Activated effector memory CD4-positive, alpha-beta T cell treated with anti-CD3 and anti-CD28 coated beads, Interleukin-2, amount 50 U/mL, for 16 hours (primary cell): Measurements from ENCODE around the gene INO80D.
"Not testable (repeated sequence)": the region's sequence is repeated elsewhere in the genome, so short reads cannot be mapped to it uniquely, and the experiment has no call there.

Experiments used
- DNase-seq: peaks from one replicate; pipeline ENCODE4 v3.0.0-alpha.2; 2020

The INO80D gene

DNA sequence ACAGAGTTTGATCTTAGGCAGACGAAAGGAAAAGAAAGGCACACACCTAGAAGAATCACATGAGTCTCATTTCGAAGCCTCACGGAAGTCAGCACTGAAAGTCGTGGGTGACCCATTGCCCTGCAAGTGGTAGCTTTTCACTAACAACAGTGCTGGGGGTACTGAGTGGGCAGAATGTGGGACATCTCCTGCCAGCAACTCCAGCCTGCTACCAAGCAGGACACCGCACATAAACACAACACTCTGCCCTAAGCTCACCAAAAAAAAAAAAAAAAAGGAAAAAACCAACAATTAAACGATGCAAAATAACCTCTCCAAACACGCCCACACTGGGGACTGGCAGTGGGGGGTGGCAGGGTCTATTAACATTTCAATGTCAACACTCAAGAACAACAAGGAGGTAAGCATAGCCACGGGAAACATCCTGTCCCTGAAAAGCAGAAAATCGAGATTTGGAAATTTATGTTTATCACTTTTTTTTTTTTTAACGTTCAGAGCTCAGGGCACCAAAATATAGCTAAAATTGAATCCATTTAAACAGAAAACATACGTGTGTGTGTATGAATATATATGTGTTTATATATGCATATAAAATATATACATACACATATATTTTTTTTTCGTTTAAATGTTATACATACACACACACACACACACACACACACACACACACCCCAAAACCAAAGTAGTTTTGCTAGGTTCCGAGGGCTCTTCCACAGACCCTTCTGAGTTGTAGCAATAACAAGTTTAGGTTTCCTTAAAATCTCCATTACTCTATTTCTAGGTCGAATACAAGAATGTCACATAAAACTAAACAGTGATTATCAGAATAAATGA, 2.2 kb downstream of the INO80D start:
- peak; percentile 73 for DNase-seq

DNA sequence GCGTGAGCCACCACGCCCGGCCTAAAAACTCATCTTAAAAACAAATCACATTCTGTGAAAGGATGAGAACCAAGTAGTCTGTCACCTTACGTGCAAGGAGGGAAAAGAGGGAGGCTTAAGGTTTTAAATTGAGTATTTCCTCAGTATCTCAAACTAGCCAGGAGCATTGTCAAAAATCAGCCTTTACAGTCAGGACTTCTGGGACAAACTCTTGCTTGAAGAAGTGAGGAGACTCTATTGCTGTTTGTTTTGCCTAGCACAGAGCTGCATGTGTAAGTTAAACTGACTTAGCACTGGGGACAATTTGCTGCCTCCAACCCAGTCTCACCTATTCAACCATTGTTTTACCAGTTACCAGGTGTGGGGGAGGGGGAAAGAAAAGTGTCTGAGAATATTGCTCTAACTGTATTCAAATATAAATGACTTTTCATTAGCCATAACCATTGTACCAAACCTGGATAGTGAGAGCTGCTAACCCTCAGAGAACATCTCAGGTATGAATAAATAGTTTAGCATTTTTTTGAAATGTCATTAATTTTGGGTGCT, 3.6 kb downstream of the INO80D start:
- DNase-seq, result no peak

GRCh38 chr2:206080927-206081326, 5.0 kb downstream of the INO80D start:
- no peak for DNase-seq

GRCh38 chr2:206079699-206080465, 6.1 kb downstream of the INO80D start:
- no peak for DNase-seq

- not testable (repeated sequence) for DNase-seq
Measured at GRCh38 chr2:206077879-206078278, 8.1 kb downstream of the INO80D start.

GRCh38 chr2:206075113-206075512, 10.9 kb downstream of the INO80D start:
- no peak for DNase-seq

DNA sequence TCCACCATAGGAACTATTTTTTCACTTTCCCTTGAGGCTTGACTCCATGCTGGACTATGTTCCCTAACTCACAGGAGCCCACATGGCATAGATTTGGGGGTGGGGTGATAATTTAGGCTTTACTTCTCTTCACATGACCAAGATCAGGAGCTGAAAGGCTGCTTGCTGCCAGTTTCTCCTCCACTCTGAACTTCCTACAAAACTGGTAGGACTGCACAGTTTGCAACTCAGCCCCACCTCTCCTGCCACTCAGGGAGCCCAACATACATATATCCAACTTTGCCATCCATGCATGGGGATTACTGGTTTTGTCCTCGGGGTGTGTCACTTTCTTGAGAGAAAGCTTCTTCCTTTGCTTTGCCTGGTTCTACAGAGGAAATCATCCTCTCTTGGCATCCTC, 14.2 kb downstream of the INO80D start:
- no peak for DNase-seq

DNA sequence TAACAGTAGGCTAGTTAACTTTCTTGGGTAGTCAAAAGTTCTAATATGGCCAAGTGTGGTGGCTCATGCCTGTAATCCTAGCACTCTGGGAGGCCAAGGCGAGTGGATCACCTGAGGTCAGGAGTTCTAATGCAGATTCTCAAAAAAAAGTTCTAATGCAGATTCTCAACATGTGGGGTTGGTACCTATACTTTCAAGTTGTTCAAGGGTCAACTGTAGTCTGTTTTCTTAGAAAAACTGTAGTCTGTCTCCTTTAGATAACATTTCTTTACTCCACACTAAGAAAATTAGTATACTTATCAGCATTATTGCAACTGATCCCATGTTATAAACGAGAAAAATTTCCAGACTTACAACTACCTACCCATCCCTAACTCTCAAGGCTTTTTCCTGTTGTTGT, 16.6 kb downstream of the INO80D start:
- DNase-seq, result no peak

DNA sequence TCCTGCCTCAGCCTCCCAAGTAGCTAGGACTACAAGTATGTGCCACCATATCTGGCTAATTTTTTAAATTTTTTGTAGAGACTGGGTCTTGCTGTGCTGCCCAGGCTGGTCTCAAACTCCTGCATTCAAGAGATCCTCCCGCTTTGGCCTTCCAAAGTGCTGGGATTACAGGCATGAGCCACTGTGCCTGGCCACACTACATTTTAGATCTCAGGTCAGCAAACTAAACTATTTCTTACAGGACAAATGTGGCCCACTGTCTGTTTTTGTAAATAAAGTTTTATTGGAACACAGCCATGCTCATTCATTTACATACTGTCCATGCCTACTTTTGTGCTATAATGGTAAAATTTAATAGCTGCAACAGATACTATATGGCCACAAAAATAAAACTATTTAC, 17.8 kb downstream of the INO80D start:
- DNase-seq, result no peak

DNA sequence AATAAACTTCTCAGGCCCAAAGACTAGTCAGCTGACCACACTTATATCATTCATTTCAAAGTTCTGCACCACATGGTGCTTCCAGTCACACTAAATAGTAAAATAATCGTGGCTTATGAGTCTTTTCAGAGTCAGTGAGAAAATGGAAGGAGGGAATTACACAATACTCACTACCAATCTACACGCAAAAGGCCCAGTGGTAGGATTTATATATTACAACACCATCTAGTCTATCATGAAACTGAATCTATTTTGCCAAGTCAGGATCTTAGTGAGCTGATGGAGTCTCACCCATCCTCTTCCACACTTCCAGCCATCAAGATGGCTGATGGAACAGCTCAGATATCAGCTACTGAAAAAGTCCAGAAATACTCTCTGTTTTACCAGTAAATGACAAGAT, 21.9 kb downstream of the INO80D start:
- DNase-seq, result no peak

- no peak for DNase-seq
Measured at GRCh38 chr2:206063635-206064034, 22.3 kb downstream of the INO80D start.

GRCh38 chr2:206062724-206063123, 23.2 kb downstream of the INO80D start:
- no peak for DNase-seq

GRCh38 chr2:206056286-206056685, 29.7 kb downstream of the INO80D start:
- no peak for DNase-seq

- no peak for DNase-seq
Measured at GRCh38 chr2:206054952-206055351, 31.0 kb downstream of the INO80D start.

GRCh38 chr2:206051912-206052311, 34.1 kb downstream of the INO80D start:
- no peak for DNase-seq

DNA sequence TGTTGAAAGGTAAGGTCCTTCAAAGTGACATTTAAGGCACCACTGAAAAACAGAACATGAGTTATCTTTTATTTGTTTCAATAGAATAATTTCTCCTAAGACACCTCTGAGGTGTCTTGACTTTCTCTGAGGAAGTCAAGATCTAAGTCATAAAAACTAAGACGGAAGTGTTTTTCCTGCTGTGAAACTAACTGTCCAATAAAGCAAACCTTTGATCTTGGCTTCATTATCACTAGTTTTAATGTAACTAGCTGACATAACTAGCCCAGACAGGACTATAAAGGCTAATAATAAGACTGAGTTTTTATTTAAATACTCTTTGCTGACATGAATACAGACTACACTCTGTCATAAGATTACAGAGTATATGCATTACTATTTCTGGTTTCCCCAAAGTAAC, 36.6 kb downstream of the INO80D start:
- no peak for DNase-seq

- DNase-seq, result no peak
Measured at GRCh38 chr2:206045251-206045650, 40.7 kb downstream of the INO80D start.

DNA sequence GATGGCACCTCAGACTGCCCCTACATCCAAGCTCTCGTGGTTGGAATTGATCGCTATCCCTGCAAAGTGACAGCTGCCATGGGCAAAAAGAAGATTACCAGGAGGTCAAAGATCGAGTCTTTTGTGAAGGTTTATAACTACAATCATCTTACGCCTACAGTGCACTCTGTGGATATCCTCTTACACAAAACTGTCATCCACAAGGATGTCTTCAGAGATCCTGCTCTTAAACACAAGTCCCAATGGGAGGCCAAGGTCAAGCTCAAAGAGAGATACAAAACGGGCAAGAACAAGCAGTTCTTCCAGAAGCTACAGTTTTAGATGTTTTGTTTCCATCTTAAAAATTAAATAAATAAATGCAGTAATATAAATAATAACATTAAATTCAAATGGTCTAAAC, 45.4 kb downstream of the INO80D start:
- no peak for DNase-seq

- DNase-seq, result not testable (repeated sequence)
Measured at GRCh38 chr2:206035393-206035792, 50.6 kb downstream of the INO80D start.

DNA sequence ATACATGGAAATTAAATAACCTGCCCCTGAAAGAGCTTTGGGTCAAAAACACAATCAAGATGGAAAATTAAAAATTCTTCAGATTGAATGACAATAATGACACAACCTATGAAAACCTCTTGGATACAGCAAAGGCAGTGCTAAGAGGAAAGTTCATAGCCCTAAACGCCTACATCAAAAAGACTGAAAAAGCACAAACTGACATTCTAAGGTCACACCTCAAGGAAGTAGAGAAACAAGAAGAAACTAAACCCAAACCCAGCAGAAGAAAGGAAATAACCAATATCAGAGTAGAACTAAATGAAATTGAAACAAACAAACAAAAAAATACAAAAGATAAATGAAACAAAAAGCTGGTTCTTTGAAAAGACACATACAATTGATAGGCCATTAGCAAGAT, 52.5 kb downstream of the INO80D start:
- DNase-seq, result not testable (repeated sequence)

DNA sequence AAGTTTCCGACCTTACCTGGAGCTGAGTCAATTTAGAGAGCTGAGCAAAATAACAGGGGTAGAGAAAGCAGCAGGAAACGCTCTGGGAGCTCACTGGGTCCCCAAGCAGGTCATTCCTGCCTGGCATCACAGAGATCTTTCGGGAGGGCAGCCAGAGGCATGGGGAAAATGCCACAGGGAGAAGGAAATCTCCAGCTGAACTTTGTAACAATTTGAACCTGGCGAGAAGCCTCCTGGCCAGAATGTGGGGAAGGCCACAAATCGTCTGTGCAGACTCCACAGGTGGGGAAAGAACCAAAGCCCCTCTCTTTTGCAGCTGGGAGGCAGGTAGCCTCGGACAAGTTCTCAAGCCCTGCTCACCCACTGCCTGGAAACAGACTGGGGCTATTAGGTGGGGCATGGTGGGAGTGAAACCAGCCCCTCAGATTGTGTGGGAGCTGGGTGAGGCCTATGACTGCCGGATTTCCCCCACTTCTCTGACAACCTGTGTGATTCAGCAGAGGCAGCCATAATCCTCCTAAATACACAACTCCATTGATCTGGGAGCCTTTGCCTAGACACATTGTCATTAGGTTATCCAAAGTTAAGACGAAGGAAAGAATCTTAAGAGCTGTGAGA, 53.9 kb downstream of the INO80D start:
- DNase-seq, result no peak

- DNase-seq, result no peak
Measured at GRCh38 chr2:206031162-206031784, 54.7 kb downstream of the INO80D start.

GRCh38 chr2:206028101-206028500, 57.9 kb downstream of the INO80D start:
- no peak for DNase-seq
